ELF-1 (cell line): Measurements from ENCODE around the gene MYO6.
"Not testable (repeated sequence)": the region's sequence is repeated elsewhere in the genome, so short reads cannot be mapped to it uniquely, and the experiment has no call there.

Experiments used
- DNase-seq: peaks from one replicate; pipeline ENCODE4 v3.0.0-alpha.2; 2016; ENCODE audit warnings: low read depth, low spot score

Gene MYO6

DNA sequence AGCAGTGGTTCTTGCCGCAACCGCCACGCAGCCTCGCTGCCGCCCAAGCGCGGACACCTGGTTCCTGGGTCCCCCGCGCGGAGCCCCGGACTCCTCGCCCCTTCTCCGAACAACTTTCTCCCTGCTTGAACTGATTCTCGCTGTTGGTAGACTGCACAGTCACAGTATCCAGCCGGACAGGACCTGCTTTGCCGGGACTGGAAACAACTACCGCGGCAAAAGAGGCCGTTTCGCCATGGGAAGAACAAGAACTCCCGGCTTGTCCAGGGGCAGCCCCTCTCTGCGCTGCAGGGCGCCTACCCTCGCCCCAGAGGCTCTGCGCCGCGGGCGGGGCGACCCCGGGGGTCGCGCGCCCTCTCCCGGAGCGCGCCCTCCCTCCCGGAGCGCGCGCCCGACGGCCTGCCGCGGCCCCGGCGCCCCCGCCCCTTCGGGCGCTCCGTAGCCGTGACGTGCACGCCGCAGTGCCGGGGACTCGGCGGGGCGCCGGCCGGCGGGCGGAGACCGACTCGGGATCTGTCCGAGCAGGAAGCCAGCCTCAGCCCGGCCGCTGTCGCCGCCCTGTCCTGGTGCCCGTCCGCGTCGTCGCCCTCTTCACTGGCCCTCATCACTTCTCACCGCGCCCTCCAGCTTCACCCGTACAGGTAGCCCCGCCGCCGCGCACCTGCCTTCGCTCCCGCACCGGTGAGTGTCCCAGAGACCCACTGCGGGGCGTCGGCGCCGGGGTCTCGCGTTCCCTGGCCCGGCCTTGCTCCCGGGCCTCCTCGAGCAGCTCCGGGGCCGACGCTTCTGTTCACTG lies at the start of gene MYO6:
Gene MYO6 (plus strand): TSS at position 497 of the 796 bp plus-strand sequence. CDS start 68,309 bp downstream, outside the sequence.
- peak; percentile 76 for DNase-seq

DNA sequence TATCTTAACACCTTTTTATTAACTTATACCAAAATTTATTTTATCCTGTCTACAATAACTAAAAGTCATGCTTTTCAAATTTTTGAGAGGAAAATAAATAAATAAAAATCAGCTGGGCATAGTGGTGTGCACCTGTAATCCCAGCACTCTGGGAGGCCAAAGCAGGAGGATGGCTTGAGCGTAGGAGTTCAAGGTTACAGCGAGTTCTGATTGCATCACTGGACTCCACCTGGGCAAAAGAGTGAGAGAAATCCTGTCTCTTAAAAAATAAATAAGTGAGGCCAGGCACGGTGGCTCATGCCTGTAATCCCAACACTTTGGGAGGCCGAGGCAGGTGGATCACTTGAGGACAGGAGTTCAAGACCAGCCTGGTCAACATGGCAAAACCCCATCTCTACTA lies 40.7 kb upstream of the MYO6 start:
- DNase-seq = not testable (repeated sequence)

DNA sequence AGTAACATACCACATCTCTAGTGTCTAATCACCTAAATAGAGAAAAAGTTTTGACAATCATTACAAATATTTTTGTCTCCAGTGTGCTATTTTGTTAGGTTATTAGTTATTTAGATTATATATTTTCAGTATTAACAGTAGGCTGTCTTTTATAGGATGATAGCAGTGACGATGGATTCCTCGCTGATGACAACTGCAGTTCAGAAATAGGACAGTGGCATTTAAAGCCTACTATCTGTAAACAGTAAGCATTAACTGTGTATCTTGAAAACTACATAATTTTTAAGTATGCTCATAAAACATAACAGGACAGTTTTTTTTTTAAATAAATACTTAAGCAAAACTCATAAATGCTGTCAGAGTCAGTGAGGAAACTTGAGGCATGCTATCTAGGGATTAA lies 37.9 kb upstream of the MYO6 start:
- no peak for DNase-seq

DNA sequence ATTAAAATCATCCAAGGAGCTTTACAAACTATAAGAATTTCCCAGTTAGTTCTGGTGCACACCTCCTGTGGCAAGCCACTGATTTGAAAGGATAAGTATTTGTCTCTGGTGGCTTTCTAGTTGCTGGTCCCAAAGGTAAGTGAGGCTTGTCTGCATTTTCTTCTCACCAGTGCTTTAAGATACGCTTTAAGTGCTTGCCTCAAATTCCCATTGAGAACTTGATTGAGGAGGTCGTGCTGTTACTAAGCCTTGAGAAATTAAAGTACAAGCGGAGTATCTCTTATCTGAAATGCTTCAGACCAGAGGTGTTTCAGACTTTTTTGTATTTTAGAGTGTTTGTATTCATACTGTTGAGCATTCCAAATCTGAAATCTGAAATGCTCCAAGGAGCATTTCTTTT lies 29.9 kb upstream of the MYO6 start:
- DNase-seq = no peak

DNA sequence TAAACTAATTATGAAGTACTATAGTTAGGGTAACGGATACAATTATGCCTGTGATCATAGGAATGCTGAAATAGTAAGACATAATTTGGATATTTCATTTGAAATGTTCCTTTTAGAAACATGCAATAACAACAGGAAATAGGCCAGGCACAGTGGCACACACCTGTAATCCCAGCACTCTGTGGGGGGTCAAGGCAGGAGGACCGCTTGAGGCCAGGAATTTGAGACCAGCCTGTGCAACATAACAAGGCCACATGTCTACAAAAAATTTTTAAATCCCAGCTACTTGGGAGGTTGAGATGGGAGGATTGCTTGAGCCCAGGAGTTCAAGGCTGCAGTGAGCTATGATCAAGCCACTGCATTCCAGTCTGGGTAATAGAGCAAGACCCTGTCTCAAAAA lies 25.7 kb upstream of the MYO6 start:
- DNase-seq = no peak

DNA sequence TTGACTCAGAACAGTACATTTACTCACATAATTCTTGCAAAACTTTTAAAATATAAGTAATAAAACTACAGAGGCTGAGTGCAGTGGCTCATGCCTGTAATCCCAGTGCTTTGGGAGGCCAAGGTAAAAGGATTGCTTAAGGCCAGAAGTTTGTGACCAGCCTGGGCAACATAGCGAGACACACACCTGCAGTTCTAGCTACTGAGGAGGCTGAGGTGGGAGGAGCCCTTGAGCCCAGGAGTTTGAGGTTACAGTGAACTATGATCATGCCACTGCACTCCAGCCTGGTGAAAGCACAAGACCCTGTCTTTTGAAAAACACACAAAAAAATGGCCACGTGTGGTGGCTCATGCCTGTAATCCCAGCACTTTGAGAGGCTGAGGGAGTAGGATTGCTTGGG lies 21.8 kb upstream of the MYO6 start:
- DNase-seq = no peak

DNA sequence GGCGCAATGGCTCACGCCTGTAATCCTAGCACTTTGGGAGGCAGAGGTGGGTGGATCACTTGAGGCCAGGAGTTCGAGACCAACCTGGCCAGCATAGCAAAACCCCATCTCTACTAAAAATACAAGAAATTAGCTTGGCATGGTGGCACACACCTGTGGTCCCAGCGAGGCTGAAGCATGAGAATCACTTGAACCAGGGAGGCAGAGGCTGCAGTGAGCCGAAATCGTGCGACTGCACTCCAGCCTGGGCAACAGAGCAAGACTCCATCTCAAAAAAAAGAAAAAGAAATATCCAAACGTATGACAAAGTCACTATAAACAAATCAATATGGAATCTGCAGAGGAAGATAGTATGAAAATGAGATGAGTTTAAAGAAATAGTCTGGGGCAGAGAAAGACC lies 18.0 kb upstream of the MYO6 start:
- DNase-seq = not testable (repeated sequence)

DNA sequence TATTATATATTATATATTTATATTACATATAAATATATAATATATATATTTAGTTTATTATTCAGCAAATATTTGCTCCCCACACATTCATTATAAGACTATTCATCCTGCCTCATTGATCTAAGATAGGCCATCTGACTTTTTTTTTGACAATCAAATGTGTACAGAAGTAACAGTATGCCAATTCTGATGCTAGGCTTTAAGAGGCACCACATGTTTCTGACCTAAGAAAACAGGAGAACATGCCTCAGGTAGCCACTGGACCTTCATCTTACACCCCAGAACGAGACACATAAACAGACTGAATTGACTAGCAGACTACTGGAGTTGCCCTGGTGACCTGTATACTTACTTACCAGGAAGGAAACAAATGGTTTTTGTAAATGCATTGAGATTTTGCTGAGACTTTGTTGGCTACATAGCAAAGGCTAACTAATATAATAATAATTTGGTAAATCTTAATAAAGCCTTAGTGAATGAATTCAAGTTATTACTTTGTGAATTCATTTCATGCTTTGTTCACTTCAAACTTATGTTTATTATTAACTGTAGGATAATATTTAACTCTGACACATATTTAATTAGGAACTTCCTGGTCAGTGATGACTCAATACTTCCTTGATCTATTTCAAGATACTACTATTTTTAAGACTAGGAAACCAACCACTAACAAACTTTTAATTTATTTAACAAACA lies 13.4 kb upstream of the MYO6 start:
- DNase-seq = no peak

DNA sequence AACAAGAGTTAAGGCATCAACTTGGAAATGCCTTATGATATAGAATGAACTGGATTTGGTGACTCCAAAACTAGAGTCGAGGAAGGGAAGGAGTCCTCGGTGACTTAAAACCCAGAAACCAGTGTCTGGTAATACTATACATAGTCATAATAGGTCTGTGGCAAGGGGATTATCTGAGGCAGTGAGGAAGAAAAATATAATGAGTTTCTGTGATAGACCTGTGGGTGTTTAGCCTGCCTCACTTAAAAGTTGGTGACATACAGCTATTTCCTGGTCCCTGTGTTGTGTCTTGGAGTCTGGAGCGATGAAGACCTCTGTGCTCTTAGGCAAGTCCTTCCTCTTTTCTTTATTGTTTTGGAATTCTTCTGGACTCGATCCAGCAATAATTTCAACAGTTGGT lies 5.1 kb upstream of the MYO6 start:
- DNase-seq = no peak

DNA sequence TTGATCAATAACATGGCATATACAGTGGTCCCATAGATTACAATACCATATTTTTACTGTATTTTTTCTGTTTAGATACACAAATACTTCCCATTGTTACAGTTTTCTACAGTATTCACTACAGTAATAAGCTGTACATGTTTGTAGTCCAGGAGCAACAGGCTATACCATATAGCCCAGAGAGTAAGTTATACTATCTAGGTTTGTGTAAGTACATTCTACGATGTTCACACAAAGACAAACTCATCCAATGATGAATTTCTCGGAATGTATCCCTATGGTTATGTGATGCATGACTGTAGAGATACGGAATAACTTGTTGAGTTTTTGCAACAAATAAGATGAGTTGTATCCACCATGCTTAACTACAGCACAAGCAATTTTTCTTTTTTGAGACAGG lies 3.6 kb upstream of the MYO6 start:
- no peak for DNase-seq

DNA sequence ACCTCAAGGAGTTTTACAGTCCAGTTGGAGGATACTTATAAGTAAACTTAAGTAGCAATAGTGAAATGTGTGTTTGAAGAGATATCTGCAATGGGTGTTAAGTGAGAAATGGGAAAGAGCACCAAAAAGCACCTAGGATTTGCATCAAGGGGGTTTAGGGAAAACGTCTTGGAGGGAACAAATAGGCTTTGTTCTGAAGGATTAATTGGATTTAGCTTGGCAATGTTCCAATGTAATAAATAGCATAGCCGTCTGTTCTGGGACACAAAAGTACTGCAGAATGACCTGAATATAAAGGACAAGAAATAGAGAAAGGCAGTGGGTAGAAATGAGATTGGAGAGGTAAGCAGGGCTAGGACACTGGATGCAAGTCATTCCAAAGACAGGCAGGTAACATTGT lies 2.8 kb upstream of the MYO6 start:
- DNase-seq = no peak

DNA sequence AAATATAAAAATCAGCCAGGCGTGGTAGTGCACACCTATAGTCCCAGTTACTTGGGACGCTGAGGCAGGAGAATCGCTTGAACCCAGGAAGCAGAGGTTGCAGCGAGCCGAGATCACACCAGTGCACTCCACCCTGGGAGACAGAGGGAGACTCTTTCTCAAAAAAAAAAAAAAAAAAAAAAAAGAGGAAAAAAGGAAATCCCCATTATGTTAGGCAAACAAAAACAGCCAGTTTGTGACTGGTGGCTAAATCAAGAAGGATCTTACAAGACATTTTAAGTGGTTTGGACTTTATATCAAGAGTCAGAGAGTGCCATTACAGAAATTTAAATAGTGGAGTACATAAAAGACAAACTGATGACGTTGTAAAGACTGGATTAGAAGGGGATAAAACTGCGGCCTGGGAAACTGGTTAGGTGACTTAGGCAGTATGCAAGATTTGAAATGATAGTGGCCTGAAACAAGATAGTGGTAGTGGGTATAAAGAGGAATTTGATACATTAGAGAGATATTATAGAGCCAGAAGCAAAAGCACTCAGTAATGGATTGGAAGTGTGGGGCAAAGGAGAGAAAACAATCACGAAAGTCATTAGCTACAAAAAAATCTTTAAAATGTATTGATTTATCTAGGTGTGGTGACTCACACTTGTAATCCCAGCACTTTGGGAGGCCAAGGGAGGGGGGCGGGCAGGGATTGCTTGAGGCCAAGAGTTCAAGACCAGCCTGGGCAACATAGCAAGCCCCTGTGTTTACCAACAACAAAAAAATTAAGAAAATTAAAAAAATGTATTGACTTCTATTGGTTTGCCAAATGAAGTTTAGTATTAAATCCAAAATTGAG lies 1.7 kb upstream of the MYO6 start:
- DNase-seq = peak; percentile 23

DNA sequence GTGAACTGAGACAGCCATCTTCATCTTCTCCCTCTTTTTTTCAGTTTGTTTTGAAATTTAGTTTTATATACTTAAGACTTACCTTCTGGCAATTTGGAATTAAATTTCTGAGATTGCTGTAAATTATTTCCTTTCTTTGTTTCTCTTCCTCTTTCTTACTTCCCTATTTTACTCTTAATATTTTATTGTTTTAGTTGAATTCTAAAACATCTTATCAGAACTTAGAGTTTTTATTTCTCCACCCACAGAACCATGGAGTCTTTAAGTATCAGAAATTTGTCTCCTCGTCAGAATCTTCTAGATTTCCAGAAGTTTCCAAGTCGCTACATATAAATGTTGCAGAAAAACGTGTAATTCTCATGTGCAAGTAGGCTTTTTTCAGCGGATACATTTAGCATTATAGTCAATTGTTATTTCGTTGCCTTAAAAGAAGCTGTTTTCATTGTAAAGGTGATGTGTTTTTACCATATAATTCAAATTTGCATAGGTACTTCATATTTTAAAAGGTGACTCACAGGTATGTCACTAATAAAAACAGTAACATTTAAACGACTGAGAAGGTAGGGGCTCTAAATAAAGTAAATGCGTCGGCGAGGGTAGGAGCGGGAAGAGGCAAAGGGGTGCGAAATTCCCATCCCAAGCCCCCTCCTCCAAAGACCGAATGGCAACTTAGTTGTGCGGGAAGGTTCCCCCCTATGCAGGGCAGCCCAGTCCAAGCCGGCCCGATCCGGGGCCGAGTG lies 866 bp upstream of the MYO6 start:
- no peak for DNase-seq

DNA sequence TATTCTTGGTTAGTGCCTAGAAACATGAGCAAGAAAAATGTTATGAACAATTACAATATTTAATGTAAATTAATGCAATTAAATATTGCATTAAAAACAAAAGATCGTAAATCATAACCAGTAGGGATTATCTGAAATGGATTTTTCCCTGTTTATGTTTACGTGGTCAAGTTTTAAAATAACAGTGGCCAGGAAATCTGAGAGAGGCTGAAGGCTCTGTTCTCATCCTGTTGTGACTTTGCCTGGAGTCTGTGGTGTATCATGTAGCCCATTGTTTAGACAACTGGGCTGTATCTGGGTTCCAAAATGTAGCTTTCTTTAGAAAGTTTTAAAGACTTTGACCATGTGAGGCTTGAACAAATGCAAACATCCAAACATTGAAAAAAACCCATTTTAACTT lies 2.4 kb downstream of the MYO6 start:
- DNase-seq = no peak

DNA sequence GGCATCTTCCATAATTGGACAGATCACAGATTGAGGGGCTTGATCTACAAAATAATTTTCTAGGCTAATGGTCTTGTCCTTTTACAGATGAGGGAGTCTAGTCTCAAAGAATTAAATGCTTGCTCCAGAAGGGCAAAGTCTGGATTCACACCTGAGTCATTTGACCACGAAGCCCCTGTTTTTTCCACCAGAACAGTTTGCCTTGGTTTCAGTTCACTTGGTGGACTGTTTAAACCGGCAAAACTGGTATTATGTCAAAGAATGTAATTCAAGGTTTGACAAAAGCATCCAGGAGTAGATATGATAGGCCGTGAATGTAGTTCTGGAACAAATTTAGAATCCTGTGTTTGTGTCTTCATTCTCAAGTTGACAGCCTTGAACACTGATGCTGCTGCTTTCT lies 3.3 kb downstream of the MYO6 start:
- no peak for DNase-seq

DNA sequence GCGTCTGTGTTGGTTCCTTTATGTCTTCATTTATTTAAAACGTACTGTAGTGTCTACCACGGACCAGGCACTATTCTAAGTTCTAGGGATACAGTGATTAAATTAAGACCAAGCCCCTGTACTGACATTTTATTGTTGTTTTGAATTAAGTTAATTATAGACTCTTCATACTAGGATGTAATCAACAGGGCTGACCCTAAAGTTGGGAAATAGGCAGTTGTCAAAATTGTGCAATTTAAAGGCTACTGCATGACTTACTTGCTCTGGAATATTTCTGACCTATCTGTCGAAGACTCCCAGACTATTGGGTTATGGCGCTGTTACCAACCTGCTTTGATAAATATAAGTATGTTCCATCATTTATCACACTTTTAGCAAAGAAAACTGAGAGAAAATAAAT lies 6.7 kb downstream of the MYO6 start:
- DNase-seq = no peak

DNA sequence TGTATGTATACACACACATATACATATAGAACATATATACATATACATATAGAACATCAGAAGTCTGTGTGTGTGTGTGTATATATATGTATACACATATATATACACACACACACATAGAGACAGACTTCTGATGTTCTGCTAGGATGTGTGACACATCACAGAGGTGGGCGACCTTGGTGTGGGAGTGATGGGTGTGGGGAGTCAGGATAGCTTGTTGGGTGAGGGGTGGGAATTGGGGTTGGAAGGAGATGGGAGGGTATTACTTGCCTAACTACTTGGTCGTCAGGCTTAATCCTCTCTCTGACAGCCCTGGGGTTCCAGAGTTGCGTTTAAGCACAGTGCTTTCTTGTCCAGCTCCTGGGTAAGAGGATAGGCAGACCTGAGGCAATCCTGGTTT lies 8.3 kb downstream of the MYO6 start:
- DNase-seq = no peak

DNA sequence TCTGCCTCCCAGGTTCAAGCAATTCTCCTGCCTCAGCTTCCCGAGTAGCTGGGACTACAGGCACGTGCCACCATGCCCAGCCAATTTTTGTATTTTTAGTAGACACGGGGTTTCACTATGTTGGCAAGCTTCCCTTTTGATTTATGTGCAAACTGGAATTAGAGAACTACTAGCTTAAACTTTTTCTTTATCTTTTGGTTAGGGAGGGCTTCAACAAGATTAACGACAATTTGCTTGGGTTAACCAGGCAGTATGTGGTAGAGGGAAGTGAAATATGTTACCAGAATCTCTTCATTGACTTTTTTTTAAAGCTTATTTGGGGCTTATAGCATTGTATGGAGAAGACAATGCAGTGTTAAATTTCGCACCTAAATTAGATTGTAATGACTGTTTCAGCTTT lies 9.0 kb downstream of the MYO6 start:
- DNase-seq = no peak

DNA sequence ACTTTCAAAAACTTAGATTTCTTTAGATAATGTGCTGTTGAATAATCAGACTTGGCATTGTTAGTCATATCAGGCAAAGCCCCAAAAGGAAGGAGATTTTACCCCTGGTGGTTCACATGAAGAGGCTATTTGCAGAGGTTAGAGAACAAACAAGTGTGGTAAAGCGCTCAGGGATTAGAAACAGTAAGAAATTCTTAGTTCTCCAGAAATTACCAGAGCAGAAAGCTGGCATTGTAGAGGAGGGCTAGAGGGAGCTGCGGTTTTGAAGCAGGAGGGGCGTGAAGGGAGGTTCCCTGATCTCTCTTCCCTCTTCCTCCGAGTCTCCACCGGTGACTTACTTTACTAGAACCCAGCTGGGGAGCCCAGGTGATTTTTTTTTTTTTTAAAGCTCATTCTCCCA lies 10.2 kb downstream of the MYO6 start:
- no peak for DNase-seq

DNA sequence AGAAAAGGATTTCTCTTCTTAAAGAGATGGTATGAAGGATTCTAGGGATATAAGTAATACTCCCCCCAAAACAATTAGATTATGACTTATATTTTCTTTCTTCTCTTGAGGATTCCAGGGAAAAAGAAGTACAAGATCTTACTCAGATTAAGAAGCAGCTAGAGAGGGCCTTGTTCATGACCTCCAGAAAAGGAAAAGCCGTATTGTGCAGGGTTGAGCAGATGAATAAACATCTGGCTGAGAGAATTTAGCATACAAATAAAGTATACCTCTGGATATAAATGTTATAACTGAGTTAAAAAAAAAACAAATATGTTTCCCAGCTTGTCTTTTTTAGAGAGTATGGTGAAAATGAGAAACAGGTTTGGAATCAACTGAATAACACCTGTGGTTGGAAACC lies 11.3 kb downstream of the MYO6 start:
- DNase-seq = no peak

DNA sequence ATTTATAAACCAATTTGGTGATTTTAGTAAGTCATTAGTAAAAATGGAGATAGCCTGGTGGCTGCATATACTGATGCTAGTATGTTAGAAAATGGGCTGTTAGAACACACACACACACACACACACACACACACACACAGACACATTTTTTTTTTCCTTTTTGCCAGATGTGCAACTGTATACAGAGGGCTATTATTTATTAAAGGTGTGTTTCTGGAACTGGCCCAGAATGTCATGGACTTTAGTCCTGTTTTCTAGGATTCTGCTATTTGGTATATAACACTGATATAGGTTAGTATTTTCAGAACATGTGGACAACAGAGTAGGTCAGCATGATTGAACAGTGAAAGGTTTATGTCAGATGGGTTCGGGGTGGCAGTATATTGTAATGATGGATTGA lies 12.4 kb downstream of the MYO6 start:
- no peak for DNase-seq

DNA sequence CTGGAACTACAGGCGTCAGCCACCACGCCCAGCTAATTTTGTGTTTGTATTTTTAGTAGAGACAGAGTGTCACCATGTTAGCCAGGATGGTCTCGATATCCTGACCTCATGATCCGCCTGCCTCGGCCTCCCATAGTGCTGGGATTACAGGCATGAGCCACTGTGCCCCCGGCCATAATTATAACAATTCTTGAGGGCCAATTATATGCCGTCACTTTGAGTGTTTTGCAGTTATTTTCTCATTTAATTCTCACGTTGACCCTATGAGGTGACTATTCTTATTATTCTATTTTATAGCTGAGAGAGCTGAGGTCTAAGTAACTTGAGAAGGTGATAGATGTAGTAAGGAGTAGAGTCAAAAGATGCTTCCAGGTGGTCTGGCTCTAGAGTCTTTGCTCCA lies 13.0 kb downstream of the MYO6 start:
- no peak for DNase-seq
